GF-D8 (cell line): ENCODE measurements around the gene PTPRN2.
"Not testable (repeated sequence)": the region's sequence is repeated elsewhere in the genome, so short reads cannot be mapped to it uniquely, and the experiment has no call there.

Experiments used
- DNase-seq: peaks from one replicate; lab custom pipeline; 2025; lab: John Stamatoyannopoulos, UW

The PTPRN2 gene

GRCh38 chr7:158550886-158551452 is 36.7 kb downstream of the PTPRN2 start:
- DNase-seq, result no peak

GRCh38 chr7:158550394-158550700 is 37.3 kb downstream of the PTPRN2 start:
- no peak for DNase-seq

- DNase-seq, result peak; percentile 49
These were observed 37.8 kb downstream of the PTPRN2 start for GRCh38 chr7:158549616-158550393.

GRCh38 chr7:158549176-158549615 is 38.4 kb downstream of the PTPRN2 start:
- no peak for DNase-seq

GRCh38 chr7:158548726-158549125 is 38.9 kb downstream of the PTPRN2 start:
- DNase-seq, result no peak

- no peak for DNase-seq
These were observed 39.8 kb downstream of the PTPRN2 start for GRCh38 chr7:158547817-158548216.

GRCh38 chr7:158546626-158547025 is 41.0 kb downstream of the PTPRN2 start:
- DNase-seq, result no peak

- DNase-seq, result no peak
These were observed 41.4 kb downstream of the PTPRN2 start for GRCh38 chr7:158546214-158546613.

- DNase-seq, result no peak
These were observed 42.9 kb downstream of the PTPRN2 start for GRCh38 chr7:158544708-158545107.

- DNase-seq, result no peak
These were observed 43.8 kb downstream of the PTPRN2 start for GRCh38 chr7:158543840-158544239.

- DNase-seq, result no peak
These were observed 44.7 kb downstream of the PTPRN2 start for GRCh38 chr7:158542651-158543566.

- DNase-seq, result peak; percentile 86
These were observed 46.1 kb downstream of the PTPRN2 start for GRCh38 chr7:158541346-158542010.

GRCh38 chr7:158539711-158540146 is 47.9 kb downstream of the PTPRN2 start:
- DNase-seq, result no peak

GRCh38 chr7:158538156-158538946 is 49.3 kb downstream of the PTPRN2 start:
- DNase-seq, result no peak

GRCh38 chr7:158537516-158537882 is 50.1 kb downstream of the PTPRN2 start:
- DNase-seq, result no peak

- no peak for DNase-seq
These were observed 50.6 kb downstream of the PTPRN2 start for GRCh38 chr7:158536871-158537515.

GRCh38 chr7:158535079-158535478 is 52.5 kb downstream of the PTPRN2 start:
- DNase-seq, result no peak

- no peak for DNase-seq
These were observed 53.0 kb downstream of the PTPRN2 start for GRCh38 chr7:158534598-158534997.

- not testable (repeated sequence) for DNase-seq
These were observed 53.5 kb downstream of the PTPRN2 start for GRCh38 chr7:158534134-158534515.

GRCh38 chr7:158533386-158534133 is 54.1 kb downstream of the PTPRN2 start:
- no peak for DNase-seq
